Bone marrow (tissue), 2 donors: Measurements from ENCODE around the gene SERPINA3.

Experiments
- DNase-seq, 2 donors: peaks; one replicate each; lab custom pipeline; 2025; lab: John Stamatoyannopoulos, UW

SERPINA3 gene

DNA sequence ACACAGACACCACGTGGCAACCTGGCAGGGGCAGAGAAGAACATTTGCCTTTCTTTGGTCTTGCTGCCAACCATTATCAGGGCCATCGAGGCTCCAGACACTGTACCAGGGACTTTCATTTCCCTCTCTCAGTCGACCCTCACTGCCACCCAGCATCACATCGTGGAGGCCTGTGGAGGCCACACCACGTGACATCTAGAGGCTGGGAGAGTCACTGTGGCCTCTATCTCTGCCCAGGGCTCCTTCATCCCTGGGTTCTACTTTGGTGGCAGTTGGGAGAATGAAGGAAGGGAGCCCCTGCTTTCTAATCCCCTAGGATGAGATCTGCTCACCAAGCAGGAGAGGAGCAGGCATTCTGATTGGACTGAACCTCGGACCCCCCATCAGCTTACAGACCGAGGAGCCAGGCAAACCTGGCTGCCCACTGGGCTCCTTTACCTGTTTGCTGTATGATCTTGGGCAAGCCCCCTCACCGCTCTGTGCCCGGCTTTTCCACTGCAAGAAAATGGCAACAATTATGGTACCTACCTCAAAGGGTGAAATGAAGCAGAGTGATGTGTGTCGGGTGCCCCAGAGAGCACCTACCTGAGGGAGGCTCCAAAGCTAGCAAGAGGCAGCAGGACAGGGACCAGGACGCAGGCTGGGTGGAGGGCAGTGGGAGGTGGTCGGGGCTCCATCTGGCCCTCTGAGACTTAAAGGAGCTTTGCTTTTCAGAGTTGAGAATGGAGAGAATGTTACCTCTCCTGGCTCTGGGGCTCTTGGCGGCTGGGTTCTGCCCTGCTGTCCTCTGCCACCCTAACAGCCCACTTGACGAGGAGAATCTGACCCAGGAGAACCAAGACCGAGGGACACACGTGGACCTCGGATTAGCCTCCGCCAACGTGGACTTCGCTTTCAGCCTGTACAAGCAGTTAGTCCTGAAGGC lies 1.8 kb downstream of the SERPINA3 start:
- no peak for DNase-seq

DNA sequence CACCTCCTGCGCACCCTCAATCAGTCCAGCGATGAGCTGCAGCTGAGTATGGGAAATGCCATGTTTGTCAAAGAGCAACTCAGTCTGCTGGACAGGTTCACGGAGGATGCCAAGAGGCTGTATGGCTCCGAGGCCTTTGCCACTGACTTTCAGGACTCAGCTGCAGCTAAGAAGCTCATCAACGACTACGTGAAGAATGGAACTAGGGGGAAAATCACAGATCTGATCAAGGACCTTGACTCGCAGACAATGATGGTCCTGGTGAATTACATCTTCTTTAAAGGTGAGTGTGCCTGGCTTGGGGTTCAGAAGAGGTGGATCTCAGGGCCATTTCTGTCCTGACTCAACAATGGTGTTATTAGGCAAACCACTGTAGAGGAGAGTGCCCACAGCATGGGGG lies 2.6 kb downstream of the SERPINA3 start:
- no peak for DNase-seq

DNA sequence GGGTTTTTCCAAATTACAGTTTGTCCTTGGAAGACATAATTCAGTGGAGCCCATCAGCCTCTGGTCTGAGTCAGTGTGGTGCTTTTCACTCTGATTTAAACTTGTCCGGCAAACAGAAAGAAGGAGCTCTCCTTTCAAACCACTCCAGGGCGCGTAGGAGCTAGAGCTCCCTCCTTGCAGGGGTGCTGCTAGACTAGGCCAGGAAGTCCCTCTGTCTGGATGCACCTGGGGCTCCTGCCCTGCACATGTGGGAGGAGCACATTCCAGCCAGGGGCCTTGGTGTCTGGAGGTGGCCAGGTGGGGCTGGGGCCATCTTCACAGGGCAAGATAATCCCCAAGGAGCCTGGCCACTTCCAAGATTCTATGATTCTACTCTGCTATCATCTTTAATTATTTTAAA lies 3.1 kb downstream of the SERPINA3 start:
- no peak for DNase-seq

DNA sequence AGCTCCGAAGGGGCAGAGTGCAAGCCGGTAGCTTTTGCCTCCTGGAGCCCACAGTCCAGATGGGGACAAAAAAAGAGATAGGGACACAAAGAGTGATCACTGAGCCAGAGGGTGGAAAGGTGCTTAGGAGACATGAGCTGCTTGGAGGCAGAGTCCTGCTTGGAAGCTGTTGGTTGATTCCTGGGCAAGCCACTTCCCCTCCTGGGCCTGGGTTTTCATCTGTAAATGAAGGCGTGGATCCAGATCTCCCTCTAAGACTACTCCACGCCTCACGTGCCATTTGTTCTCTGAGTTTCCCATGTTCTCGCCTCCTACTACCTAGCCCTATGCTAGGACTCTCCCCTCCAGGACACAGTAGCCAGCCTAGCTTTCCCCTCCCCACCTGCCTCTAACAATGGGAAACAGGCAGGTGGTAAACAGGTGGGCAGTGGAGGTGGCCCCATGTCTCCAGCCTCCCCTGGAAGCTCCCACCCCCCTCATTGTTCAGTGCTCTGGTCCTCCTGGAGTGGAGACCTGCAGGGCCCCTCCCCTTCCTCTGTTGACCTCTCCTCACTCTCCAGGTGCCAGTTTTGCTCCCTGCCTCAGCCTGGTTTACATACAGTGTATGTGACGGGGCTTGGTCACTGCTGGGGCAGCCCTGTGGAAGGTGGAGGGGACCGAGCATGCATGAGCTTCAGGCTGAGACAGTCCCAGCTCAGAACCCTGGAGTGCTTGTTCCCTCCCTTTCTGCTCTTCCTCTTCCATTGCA lies 3.8 kb downstream of the SERPINA3 start:
- no peak for DNase-seq

DNA sequence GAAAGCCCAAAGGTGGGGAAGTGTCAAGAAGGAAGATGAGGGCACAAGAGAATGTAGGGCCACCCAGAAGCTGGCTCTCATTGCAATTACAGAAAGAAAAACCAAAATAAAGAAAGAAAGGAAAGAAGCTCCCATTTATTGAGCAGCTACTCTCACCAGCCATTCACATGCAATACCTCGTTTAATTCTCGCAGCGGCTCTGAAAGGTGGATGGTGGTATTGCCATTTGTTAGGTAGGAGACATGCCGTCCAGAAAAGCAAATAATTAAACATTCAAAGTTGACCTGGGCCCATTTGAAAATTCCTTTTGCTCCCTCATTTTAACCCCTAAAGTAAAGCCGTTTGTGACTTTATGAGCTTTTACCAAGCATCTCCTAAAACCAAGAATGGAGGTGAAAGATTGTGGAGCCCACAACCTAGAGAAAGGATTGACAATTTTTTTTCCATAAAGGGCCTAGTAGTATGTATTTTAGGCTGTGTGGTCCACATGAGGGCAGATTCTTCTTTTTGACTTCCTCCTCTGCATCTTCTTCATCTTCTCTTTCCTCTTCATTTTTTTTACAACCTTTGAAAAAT lies 5.3 kb downstream of the SERPINA3 start:
- DNase-seq, result no peak

DNA sequence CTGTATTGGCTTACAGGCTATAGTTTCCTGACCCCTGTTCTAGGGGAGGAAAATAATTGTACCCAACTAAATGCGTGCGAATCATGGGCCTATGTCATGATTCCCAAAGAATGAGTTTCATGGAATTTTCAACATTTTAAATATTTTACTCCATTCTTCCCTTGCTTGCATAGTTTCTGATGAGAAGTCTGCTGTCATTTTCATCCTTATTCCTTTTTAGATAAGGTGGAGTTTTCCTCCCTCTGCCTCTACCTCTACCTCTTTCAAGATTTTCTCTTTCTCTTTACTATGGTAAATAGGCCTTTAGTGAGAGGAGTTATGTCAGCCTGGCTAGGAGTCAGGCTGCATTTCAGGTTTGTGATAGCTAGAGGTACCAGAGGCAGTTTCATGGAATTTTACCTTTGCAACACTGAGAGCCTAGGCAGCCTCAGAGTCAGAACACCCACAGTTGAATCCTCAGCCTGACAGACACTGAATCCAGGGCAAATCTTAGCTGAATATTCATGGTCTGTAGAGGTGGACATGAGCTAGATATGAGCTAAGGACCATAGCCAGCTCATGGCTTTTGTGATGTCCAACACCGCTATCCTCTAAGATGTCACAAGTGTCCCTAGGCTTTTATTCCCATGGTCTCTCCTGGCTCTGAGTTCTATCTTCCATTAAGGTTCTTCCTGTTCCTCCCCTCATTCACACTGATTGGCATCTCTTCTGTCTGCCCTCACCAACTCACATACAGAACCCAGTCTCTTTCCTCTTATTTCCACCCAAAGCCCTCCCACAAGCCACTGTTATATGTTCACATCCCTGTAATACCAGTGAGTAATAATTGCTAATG lies 6.0 kb downstream of the SERPINA3 start:
- no peak for DNase-seq

DNA sequence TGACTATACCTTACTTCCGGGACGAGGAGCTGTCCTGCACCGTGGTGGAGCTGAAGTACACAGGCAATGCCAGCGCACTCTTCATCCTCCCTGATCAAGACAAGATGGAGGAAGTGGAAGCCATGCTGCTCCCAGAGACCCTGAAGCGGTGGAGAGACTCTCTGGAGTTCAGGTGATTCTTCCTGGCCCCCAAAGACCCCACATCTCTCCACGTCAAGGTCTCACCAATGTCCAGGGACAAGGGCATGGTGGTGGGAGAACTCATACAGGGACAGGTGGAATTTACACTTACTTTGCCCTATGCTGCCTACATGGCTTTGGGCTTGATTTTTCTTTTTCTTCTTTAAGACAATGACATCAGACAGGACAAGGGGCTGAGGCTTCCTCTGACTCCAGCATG lies 7.1 kb downstream of the SERPINA3 start:
- no peak for DNase-seq

DNA sequence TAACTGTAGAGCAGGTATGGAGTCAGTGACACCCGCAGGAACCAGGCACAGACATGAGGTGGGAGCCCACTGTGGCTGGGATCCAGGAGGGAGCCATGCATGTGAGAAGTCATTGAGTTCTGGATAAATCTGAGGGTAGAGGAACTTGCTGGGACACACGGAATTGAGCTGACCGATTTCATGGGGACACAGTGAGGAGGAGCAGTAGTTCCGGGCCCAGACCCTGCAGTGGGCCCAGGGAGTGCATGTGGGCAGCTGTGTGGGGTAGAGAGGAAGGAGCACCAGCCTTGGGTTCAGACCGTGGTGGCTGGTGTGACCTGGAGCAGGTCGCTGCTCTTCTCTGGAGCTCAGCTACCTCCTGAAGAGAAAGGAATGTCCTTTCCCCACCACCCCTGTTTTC lies 8.4 kb downstream of the SERPINA3 start:
- DNase-seq, result no peak

DNA sequence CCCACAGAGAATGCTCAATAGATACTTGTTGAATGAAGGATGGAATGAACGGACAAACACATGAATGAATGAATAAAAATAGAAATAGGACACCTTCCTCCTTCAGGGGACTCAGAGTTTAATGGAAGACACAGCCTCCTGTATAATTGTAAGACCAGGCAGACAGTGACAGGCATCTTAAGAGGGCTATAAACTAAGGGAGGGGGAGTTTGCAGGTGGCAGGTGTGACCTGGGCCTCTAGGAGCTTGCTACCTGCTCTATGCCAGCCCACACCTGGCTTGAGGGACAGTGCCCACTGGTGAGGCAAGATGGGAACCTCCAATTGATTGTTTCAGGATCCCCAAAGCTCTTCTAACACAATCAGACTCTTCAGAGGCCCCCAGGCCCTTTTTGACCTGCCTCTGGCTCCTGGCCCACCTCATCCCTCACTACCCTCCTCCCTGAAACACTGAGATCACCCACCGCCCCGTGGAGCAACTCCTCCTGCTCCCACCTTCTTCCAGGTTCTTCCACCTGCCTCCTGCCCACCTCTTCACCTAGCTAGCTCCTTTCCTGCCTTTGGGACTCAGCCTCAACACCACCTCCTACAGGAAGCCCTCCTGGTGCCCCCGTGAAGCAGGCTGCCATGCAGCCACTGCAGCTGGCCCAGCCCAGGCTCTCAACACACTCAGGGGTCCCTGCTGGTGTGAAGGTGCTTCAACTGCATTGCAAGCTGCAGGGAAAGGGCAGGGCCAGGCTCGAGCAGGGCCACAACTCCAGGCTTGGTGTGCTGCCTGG lies 9.4 kb downstream of the SERPINA3 start:
- no peak for DNase-seq

DNA sequence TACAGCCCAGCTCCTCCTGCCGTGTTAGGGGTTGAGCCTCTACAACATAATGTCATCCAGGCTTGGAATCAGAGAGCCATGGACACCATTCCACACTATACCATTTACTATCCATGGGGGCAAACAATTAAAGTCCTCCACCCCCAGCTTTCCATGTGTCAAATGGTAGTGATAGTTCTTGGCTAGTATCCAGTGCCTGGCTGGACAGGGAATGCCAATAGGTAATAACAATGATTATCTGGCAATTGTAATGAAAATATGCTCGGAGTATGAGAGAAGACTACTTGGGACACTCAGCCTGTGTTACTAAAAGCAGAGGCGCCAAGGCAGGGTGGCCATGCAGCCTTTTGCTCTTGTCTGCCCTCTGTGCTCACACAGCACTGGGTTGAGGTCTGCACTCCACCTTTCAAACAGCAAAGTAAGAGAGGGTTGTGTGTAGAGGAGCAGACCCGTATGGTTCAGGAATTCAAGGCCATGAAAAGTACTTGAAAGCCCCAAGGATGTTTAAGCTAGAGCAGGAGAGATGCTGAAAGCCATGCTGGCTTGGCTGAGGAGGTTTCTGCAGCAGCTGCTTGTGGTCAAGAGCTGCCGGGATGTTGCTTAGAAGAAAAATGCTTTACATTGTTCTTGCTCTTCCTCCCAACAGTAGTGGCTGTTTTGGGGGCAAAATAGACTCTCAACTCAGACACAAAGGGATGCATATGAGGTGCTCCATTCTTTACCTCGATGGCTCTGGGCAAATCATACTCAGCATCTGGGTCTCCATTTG lies 10.6 kb downstream of the SERPINA3 start:
- no peak for DNase-seq

DNA sequence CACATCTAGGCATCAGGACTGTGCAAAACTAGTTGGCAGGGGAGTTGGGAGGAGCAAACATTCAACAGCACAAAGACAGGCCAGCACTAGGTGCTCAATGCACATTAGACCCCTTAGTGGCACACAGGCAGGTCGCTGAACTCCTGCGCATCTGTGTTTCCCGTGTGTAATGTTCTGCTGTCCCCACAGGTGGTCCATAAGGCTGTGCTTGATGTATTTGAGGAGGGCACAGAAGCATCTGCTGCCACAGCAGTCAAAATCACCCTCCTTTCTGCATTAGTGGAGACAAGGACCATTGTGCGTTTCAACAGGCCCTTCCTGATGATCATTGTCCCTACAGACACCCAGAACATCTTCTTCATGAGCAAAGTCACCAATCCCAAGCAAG lies 11.2 kb downstream of the SERPINA3 start:
- DNase-seq, result no peak

DNA sequence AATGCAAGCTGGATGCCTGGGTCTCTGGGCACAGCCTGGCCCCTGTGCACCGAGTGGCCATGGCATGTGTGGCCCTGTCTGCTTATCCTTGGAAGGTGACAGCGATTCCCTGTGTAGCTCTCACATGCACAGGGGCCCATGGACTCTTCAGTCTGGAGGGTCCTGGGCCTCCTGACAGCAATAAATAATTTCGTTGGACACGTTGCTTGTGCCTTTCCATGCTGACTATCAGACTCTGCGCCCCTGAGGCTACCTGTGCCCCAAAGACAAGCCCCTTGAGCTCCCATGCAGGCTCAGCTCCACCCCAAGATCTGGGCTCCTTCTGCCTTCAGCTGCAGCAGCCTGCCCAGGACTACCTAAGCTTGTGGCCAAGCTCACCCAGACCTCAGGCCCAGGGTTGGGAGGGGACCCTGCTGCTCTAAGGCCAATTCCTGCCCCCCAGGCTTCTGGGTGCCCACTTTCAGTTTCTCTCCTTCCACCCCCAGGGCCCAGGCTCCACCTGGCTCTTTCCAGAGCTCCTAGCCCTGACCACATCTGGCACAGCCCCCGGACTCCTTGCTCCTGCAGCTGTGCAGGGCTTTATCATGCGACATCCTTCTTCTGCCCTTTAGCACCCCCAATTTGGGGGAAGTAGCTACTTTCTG lies 11.8 kb downstream of the SERPINA3 start:
- DNase-seq, result no peak

DNA sequence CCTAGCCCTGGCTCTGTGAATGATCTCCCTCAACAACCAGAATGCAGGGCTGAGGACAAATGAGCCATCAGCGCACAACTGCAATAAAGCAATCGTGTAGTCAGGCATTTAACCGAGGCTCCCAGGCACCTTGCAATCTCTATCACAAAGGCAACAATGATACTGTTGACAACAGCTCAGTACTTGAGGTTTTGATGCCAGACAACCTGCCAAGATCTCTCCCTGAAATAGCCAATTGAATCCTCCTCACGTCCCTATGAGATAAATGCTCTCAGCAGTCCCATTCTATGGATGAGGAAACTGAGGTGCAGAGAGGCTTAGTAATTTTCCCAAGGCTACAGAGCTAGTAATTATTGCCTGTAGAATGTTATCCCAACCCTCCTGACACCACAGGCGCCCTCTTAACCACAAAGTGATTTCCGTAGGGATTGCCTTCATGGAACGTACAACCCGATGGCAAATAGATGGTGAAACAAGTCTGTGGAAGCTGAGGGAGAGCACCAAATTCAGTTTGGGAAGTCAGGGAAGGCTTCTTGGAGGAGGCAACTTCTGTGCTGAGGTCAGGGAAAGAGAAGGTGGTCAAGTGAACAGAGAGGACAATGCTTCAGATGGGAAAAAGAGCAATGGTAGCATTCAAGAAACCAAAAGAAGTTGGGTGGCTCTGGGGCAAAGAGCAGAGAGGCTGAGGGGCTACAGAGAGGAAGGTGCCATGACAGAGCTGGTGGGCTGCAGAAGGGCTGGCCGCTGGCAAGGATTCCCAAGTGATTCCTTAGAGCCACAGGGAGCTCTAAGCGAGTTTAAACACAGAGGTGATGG lies 12.6 kb downstream of the SERPINA3 start:
- no peak for DNase-seq

DNA sequence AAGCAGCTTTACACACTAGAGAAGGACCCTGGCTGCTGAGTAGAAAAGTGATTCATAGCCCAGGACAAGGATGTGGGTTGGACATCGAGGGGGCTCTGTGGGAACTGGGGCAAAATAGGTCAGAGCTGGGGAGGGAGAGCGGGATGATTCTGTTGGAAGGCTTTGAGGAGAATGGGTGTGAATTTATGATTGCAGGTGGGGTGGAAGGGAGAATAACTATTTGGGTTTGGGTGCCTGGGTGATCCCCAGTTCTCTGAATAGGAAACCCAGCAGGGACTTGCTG lies 13.1 kb downstream of the SERPINA3 start:
- no peak for DNase-seq

DNA sequence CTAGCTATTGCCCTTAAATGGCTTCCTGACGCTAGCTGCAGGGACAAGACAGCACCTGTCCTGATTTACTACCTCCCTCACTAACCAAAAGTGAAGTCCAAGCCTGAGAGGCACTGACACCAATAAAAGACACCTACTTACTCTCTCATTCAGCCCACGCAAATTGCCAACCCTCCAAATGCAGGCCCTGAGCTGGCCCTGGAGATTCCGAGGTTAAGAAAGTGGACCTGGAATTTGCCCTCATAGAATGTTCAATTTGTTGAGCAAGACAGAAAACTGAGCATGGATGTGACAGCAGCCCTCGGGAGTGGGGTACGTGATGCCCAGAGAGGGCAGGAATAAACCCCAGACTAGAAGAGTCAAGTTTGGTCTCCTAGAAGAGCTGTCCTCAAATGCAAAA lies 16.4 kb downstream of the SERPINA3 start:
- no peak for DNase-seq

DNA sequence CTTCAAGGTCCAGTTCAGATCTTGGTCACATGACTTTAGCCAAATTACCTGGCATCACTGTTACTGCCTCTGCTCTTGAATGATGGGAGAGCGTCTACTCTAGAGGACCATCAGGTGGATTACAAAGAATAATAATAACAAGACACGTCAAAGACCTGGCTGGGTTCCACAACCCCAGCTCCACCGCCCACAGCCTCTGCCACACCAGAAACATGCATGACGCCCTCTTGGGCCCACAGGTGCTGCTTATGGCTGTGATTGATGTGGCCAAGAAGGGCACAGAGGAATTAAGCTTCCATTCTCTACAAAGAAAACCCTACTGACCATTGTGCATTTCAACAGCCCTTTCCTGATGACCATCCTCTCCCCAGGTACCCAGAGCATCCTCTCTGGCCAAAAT lies 18.2 kb downstream of the SERPINA3 start:
- DNase-seq, result no peak

DNA sequence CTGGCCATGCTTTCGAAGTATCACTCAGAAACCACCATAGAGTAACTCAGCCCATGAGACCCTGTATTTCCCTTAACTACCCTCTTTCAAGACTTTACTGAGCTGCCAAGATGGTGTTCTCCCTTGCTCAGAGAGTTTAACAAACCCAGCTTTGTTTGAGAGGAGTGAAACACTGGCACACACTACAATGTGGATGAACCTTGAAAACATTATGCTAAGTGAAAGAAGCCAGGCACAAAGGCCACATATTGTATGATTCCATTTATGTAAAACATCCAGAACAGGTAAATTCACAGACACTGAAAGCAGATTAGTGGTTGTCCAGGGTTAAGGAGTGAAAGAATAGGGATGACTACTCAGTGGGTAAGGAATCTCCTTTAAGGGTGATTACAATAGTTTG lies 18.9 kb downstream of the SERPINA3 start:
- no peak for DNase-seq

DNA sequence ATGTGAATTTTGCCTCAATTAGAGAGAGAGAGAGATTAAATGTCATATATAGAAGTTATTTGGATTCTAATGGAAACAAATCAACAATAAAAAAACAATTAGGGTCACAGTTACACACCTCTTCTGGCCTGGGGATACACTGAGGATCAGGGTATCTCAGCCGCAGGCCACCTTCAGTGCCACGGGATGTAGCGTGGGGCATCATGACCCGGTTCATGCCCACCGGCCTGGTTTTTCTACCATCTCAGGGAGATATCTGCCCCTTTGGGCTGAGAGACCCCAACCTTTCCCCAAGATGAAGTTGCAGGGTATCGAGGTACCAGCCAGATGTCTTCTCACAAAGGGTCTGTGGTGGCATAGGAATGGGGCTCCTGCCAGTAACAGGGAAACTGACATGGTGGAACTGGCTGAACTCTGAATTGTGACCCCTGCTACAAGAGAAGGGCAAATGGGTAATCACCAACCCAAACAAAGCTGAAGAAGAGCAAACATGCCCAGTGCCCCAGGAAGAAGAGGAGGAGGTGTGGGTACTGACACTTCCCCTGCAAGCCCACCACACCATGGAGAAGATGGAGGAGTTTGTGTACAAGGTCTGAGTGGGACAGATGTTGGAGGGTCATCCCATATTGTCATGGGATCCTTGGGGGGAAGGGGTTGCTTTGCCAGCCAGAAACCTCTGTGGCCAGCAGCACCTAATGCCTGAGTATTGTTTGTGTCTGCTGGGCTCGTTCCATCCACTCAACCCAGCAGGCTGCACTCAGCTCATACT lies 19.5 kb downstream of the SERPINA3 start:
- no peak for DNase-seq

DNA sequence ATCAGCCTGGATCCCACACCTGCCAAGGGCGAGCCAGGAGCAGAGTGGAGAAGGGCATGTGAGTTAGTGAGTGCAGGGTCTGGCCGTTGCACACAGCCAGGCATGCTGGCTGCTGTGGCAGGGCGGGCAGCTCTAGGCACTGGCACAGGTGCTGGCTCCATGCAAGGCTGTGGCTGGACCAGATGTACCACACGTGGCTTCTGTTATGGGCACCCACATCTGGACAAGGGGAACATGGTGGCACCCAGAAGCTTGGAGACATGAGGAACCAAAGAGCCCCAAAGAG lies 20.1 kb downstream of the SERPINA3 start:
- DNase-seq, result no peak
